ENCODE data around the gene GABBR2.

GRCh38 chr9:98563212-98563907, 145.4 kb downstream of the GABBR2 start:
- TF ChIP-seq POLR2A (IDR thresholded peaks at IDR 0.05; ENCODE audit: low read depth, low read length) (no peak), TAF1 (IDR thresholded peaks at IDR 0.05; ENCODE audit: borderline replicate concordance, low read depth, low read length) (no peak)

Data from GM12892 (cell line).